H54 (cell line): ENCODE measurements around the gene PIEZO1.

Experiments
- DNase-seq: peaks from one replicate; pipeline ENCODE4 v3.0.0; 2011; ENCODE audit warnings: low spot score, mixed read lengths; ENCODE audit not compliant: insufficient read length
- FAIRE-seq: peaks from 3 replicates; lab custom pipeline; 2011; peaks lifted over from hg19 to GRCh38; lab: Jason Lieb, UNC
- POLR2A ChIP-seq: IDR thresholded peaks from 2 replicates; pipeline ENCODE4 v1.6.1; 2011; ENCODE audit warnings: low read depth, mild to moderate bottlenecking, low read length

PIEZO1 gene

DNA sequence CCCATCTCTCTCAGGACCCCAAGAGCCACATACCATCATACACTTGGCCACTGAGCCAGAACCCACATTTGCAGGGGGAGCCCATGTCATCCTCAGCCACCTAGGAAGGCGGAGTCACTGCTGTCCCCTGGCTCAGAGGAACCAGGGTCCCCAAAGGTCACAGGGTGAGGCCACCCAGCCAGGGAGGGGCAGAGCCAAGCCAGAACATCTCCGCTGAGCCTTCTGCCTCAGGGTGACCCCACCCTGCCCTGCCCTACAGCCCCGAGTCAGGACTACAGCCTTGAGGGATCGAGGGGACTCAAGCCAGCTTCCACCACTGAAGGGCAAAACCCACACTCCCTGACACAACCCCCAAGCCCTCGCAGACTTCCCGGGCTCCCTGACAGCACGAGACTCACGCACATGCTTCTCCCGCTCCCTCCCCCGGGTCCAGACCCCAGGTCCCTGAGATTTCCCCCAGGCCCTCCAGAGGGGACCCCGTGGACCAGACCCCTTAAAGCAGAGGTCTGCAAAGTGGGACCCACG, 17.4 kb downstream of the PIEZO1 start:
- DNase-seq, result no peak
- no peak for FAIRE-seq
- no peak for TF ChIP-seq POLR2A

DNA sequence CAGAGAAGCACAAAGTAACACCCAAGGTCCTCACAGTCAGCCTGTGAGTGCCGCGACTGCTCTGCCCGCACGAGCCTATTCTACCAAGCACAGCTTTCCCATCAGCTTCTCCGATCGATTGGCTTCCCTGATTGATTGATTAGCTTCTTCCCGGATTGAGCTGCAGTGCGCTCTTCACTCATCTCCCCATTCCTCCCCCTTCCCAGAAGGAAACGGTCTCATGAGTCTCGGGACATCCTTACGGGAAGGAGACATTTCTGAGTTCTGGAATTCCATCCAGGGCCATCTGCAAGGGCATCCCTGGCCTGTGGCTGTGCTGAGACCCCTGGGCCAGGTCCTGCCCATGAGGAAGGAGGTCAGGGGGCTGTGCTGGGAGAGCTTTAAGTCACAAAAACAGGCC, 18.0 kb downstream of the PIEZO1 start:
- TF ChIP-seq POLR2A, result no peak
- no peak for DNase-seq
- no peak for FAIRE-seq

DNA sequence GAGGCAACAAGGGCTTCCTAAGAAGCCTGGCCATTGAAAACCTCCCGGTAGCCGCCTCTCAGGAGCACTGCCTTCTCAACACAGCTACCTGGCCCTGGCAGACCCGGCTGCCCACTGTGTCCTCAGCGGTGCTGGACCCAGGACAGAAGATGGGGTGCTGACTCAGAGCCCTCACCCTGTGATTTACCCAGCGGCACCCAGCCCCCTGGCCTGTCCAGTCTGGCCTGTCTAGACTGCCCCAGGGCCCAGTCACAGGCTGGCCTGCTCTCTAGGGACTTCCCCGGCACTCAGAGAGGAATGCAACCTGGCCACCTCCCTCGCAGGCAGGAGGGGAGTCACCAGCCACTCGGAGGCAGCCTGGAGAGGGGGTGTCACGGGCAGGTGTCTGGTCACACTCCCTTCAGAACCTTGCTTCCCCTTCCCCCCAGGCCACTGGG, 20.1 kb downstream of the PIEZO1 start:
- no peak for FAIRE-seq
- peak; percentile 97 for DNase-seq
- no peak for TF ChIP-seq POLR2A

DNA sequence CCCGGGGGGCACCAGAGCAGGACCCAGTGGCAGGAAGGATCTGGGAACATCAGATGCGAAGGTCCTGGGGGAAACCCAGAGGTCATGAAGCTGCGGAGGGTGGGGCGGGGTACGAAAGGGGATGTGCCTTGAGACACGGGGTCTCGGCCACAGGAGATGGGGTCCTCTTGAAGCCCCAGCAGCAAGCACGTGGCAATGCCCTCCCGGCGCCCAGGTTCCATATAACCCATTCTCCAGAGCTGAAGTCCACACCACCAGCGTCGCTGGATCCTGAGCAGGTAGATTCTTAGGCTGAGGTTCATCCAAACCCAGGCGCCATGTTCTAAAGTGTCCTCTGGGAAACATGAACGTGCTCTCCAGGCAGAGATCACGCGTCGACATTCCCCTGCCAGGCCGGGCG, 20.9 kb downstream of the PIEZO1 start:
- FAIRE-seq (no peak), DNase-seq (no peak)
- TF ChIP-seq POLR2A, result no peak

DNA sequence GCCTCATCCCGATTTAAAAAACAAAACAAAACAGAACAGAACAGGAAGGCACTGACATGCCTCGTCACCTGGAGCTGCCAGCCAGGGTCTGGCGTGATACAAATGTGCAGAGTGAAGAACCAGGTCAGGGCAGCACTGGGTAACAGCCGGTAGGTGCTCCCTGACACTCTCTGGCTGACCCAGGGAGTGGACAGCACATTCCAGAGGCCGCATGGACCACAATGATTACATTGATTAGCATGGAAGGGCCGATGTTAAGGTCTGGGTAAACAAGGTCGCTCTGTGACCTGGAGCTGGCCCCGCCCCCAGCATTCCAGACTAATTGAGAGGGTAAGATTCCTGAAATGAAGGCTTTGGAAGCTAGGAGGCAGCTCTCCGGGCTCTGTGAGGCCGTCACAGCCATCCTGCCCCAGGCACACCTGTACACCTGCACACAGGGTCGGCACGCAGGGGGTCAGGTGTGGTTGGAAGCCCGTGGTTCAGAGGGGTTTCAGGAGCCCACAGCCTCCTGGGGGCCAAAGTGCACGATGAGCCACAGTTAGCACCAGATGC, 21.4 kb downstream of the PIEZO1 start:
- no peak for FAIRE-seq

DNA sequence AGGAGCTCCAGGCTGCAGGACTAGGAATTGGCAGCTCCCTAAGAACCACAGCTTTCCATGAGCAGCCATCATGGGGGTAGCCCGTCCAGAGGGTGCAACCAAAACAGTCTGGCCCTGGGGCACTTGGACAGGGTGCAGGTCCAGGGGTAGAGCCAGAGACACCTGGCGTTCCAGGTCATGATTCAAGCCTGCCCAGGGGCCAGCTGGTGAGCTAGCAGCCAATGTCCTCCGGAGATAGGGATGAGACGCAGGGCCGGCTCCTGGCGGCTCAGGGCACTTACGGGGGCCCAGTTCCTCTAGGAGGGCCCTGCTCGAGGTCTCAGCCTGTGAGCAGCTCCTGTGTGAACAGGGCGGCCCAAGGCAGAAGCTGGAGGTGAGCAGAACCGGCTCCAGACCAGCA, 22.1 kb downstream of the PIEZO1 start:
- no peak for TF ChIP-seq POLR2A
- FAIRE-seq, result no peak

More for the DNA sequence above, 21.4 kb downstream of the PIEZO1 start:
- DNase-seq, result no peak
- TF ChIP-seq POLR2A, result no peak

DNA sequence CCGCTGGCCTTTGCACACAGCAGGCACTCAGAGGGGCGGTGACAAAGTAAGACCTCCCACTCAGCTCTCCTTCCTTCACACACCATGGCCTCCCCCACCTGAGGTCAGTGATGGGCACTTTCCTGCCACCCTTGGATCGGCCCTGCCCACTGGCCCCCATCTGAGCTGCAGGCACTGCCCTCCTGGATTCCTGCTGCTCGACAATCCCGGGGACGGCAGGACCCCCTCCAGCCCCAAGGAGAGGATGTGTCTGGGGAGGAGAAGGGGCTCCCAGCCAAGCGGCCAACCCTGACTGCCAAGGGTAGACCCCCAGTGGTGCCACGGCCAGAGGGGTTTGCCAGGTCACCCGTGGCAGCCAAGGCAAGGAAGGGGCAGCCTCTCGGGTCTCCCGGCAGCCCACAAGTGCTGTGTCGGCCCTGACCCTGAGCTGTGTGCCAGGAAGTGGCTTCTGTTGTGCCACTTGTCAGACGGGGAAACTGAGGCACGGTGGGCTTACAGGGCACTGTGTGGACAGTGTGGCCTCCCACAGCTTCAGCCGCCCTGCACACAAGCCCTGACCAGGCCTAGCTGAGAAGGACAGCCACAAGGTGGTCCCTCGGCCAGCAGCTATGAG, 22.7 kb downstream of the PIEZO1 start:
- FAIRE-seq, result no peak
- TF ChIP-seq POLR2A, result no peak
- no peak for DNase-seq

More for the DNA sequence above, 22.1 kb downstream of the PIEZO1 start:
- no peak for DNase-seq

DNA sequence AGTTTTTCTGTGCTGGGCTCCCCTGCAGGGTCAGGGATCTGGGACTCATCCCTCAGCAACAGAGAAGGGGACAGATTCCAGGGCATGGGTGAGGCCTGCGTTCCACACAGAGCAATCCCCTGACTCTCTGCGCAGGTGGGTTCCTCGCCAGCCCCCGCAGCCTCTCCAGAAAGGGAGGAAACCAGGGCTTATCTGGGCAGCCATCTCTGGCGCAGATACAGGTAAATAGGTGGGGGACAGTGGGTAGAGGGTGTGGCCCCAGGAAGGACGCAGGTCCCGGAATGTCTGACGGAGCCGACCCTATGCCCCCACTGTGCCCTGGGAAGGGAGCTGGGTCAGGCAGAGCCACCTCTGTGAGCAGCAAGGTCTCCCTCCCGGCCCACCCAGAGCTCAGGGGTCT, 23.2 kb downstream of the PIEZO1 start:
- FAIRE-seq (no peak), DNase-seq (no peak)
- TF ChIP-seq POLR2A, result no peak

DNA sequence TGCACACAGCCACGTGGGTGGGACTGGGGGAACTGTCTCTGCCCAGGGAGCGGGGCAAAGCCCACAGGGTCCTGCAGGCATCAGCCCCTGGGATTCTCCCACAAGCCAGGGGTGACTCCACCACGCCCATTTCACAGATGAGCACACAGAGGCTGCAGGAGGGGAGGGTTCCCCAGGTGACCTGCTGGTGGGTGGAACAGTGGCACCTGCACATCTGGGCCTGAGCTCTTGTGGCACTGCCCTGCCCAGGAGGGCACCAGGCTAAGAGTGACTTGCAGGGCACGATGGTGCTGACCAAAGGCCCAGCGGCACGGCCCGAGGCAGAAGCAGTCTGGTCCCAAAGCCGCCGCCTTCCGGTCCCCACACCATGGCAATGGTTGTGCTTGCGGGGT, 23.9 kb downstream of the PIEZO1 start:
- no peak for DNase-seq
- TF ChIP-seq POLR2A, result no peak
- FAIRE-seq, result no peak

DNA sequence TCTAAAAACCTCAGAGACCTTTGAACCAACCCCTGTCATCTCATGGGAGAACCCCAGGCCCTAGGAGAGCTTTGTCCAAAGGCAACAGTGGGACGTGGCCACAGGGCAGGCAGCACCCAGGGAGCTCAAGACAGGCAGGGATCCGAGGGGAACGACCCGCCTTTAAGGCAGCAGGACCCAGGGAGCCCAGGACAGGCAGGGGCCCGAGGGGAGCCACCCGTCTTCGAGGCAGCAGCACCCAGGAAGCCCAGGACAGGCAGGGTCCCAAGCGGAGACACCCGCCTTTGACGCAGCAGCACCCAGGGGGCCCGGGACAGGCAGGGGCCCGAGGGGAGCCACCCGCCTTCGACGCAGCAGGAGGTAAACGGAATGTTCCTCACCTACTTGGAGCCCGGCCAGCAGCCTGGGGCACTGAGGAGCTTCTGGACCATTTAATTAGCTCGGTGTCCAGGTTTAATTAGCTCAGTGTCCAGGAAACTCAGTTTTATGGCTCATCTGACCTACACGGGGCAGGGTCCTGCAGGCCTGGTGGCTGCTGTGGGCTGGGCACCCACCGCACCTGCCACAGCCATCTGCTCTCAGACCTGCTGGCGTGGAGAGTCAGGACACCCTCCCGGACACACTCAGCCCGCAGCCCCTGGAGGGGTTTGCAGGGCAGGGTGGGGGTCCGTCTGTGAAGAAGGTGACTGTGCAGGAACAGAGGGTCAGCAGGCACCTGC, 24.4 kb downstream of the PIEZO1 start:
- FAIRE-seq (no peak), DNase-seq (no peak)
- TF ChIP-seq POLR2A, result no peak

DNA sequence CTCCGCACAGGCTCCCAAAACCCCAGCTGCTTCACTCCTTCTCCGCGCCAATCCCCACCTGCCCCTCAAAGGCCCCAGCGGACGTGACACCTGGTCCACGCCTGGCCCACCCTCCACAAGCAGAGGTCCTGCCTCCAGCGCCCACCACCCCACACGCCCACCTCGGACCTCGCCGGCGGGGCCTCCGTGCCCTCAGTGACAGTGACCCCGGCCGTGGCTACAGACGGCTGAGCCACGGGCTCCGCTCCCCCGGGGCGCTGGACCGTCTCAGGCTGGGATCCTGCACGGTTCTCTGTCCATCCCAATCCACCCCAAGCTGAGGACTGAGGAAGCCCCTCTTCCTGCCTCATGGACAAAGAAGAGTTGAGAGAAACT, 25.1 kb downstream of the PIEZO1 start:
- DNase-seq (no peak), FAIRE-seq (no peak)
- TF ChIP-seq POLR2A, result no peak

DNA sequence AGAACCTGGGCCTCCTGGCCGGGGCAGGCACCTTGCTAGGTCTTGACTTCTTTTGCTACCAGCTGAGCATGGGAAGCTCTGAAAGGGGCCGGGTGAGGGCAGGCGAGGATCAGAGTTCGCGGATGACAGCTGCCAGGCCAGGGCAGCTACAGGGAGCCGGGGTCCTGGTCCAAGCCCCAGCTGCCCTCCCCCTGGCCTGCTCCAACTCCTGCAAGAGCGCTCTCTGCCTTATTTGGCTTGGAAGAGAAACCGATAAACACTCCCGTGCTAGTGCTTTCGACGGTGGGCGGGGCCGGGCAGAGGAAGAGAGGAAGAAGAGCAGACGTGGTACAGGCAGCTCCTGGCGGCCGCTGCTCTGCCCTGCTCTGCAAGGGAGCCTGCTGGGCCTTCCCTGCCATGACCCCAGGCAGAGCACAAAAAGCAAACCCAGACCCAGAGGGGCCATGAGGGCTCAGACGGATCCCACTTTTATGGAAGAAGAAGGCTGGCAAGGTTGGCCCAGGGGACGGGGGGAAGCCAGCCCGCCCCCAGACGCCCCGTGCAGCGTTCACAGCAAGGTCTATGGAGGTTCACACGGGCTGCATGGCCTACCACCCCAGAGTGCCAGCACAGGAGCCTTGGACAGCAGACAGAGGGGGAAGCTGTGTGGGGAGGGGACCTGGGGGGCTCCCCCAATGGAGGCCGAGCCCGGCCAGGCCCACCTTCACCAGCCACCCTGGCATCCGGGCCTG, 25.6 kb downstream of the PIEZO1 start:
- FAIRE-seq (no peak), DNase-seq (no peak)
- TF ChIP-seq POLR2A, result no peak

DNA sequence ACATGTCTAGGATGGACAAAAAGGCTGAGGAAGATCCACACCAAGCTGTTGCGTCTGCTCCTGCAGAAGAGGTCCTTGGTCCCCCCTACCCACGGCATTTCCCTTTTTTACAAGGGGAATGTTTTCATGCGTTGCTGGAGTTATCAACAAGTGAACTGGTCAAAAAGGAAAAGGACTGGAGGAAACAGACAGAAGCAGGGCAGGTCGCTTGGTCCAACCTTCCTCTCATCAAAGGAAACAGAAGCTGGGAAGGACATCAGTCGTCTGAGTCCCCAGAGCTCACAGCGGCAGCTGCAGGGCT, 26.1 kb downstream of the PIEZO1 start:
- TF ChIP-seq POLR2A, result no peak
- DNase-seq (no peak), FAIRE-seq (no peak)
